Neural cell (in vitro differentiated cells): ENCODE data around the gene INAFM1. TPM values are rescaled to one million over a fixed set of nuclear protein-coding genes. Genes with fewer than 3 reads are reported as not detected.

Experiments
- H2AFZ ChIP-seq: fragments of 200-600, 300-800 bp; sonication (generic), shearing (Covaris generic); 2 replicates; pipeline ENCODE4 v1.6.0; 2014; ENCODE audit warnings: low read depth, mild to moderate bottlenecking, antibody characterized with exemption, low read length, moderate library complexity
- H3F3A ChIP-seq: fragments of 200-600 bp; shearing (Covaris generic); 2 replicates; pipeline ENCODE4 v1.6.1; 2016; ENCODE audit warnings: mild to moderate bottlenecking, moderate library complexity, mixed read lengths, antibody characterized with exemption, low read length; ENCODE audit not compliant: insufficient read depth, poor library complexity, severe bottlenecking
- H3K27ac ChIP-seq: fragments of 200-600, 300-800 bp; sonication (generic), shearing (Covaris generic); 2 replicates; pipeline ENCODE4 v1.5.1; 2014; ENCODE audit warnings: mild to moderate bottlenecking, low read length, moderate library complexity
- H3K27me3 ChIP-seq: fragments of 300-800, 200-600 bp; sonication (generic), shearing (Covaris generic); 2 replicates; pipeline ENCODE4 v1.6.0; 2014; ENCODE audit warnings: mild to moderate bottlenecking, low read depth, low read length, moderate library complexity; ENCODE audit not compliant: insufficient read depth
- H3K36me3 ChIP-seq: fragments of 300-800, 200-600 bp; sonication (generic), shearing (Covaris generic); 2 replicates; pipeline ENCODE4 v1.5.1; 2014; ENCODE audit warnings: mild to moderate bottlenecking, antibody characterized with exemption, low read length, moderate library complexity; ENCODE audit not compliant: insufficient read depth
- H3K4me2 ChIP-seq: fragments of 300-800, 200-600 bp; sonication (generic), shearing (Covaris generic); 2 replicates; pipeline ENCODE4 v1.6.0; 2014; ENCODE audit warnings: mild to moderate bottlenecking, low read length
- H3K4me3 ChIP-seq: fragments of 300-800, 200-600 bp; sonication (generic), shearing (Covaris generic); 2 replicates; pipeline ENCODE4 v1.5.1; 2014; ENCODE audit warnings: mild to moderate bottlenecking, low read length, moderate library complexity
- H3K79me2 ChIP-seq: fragments of 200-600 bp; shearing (Covaris generic); replicated peaks from 2 replicates; pipeline ENCODE4 v1.6.0; 2014; ENCODE audit warnings: mild to moderate bottlenecking, low read length, moderate library complexity; ENCODE audit not compliant: insufficient read depth
- H3K9ac ChIP-seq: fragments of 300-800, 200-600 bp; sonication (generic), shearing (Covaris generic); 2 replicates; pipeline ENCODE4 v1.6.1; 2016; ENCODE audit warnings: mild to moderate bottlenecking, low read length, mixed read lengths
- H3K9me2 ChIP-seq: fragments of 200-600 bp; shearing (Covaris generic); 2 replicates; pipeline ENCODE4 v1.6.1; 2016; ENCODE audit warnings: mild to moderate bottlenecking, low read length, mixed read lengths; ENCODE audit not compliant: insufficient read depth
- H3K9me3 ChIP-seq: fragments of 200-600, 300-800 bp; sonication (generic), shearing (Covaris generic); 2 replicates; pipeline ENCODE4 v1.6.1; 2016; ENCODE audit warnings: mild to moderate bottlenecking, mixed run types, low read length, moderate library complexity, mixed read lengths
- H4K20me1 ChIP-seq: fragments of 200-600 bp; shearing (Covaris generic); 2 replicates; pipeline ENCODE4 v1.6.1; 2016; ENCODE audit warnings: mild to moderate bottlenecking, mixed run types; ENCODE audit not compliant: insufficient read depth
- EP300 ChIP-seq: fragments of 450-650 bp; conservative IDR thresholded peaks from 2 replicates; pipeline ENCODE4 v1.6.1; 2014; ENCODE audit warnings: antibody characterized with exemption, mild to moderate bottlenecking, moderate library complexity; ENCODE audit not compliant: poor library complexity, severe bottlenecking
- EZH2 ChIP-seq: fragments of 200-600, 300-800 bp; shearing (Covaris generic), sonication (generic); IDR thresholded peaks from 2 replicates; pipeline ENCODE4 v1.6.1; 2014; ENCODE audit warnings: antibody characterized with exemption, low read length, borderline replicate concordance, mild to moderate bottlenecking; ENCODE audit not compliant: insufficient read depth, poor library complexity, severe bottlenecking
- MXI1 ChIP-seq: fragments of 450-650 bp; conservative IDR thresholded peaks from 2 replicates; pipeline ENCODE4 v1.6.1; 2014; ENCODE audit warnings: antibody characterized with exemption, mild to moderate bottlenecking; ENCODE audit not compliant: poor library complexity, severe bottlenecking
- POLR2AphosphoS5 ChIP-seq: IDR thresholded peaks from 2 replicates; pipeline ENCODE4 v1.6.1; 2012
- RAD21 ChIP-seq: fragments of 450-650 bp; conservative IDR thresholded peaks from 2 replicates; pipeline ENCODE4 v1.6.1; 2014; ENCODE audit warnings: antibody characterized with exemption, mild to moderate bottlenecking, moderate library complexity
- SMC3 ChIP-seq: fragments of 450-650 bp; conservative IDR thresholded peaks from 2 replicates; pipeline ENCODE4 v1.6.1; 2014; ENCODE audit warnings: antibody characterized with exemption, mild to moderate bottlenecking, moderate library complexity; ENCODE audit not compliant: poor library complexity
- TAF1 ChIP-seq: IDR thresholded peaks from 2 replicates; pipeline ENCODE4 v1.6.1; 2012; ENCODE audit warnings: low read depth
- polyA plus RNA-seq: library from polyadenylated mRNA; depleted of rRNA; stranded (reverse); fragments of >200 nt; gene quantifications from 2 replicates; pipeline ENCODE4 v1.2.3, GENCODE V29; 2014
- TF ChIP-seq, protein P1 (sequence below): IDR thresholded peaks from 2 replicates; pipeline ENCODE4 v1.6.1; 2012; ENCODE audit warnings: borderline replicate concordance
- TF ChIP-seq, protein P2 (sequence below): fragments of 450-650 bp; IDR thresholded peaks from 2 replicates; pipeline ENCODE4 v1.5.1; 2014; ENCODE audit warnings: antibody characterized with exemption, mild to moderate bottlenecking, moderate library complexity; ENCODE audit not compliant: poor library complexity, severe bottlenecking

The INAFM1 gene
- polyA plus RNA-seq, 1 donor from 2014 or later, result 11.5 TPM

DNA sequence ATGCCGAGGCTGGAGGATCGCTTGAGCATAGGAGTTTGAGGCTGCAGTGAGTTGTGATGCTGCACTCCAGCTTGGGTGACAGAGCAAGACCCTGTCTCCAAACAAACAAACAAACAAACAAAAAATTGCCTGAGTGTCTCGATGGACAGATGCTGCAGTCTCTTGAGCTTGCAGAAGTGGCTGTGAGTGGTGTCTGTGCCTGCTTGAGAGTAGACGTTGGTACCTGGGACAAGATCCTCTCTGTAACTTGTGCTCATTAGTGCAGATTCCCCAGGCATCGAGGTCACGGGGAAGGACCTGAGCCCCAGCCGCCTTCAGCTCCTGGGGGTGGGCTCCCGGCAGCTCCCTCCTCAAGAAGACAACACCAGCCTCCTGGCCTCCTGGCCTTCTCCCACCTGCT is 48.7 kb downstream of the INAFM1 start:
- Histone ChIP-seq H3K9me3 (no peaks in the 10 kb centered on the region), H3K9ac (no peak overlapping the region), H3K36me3 (no peaks in the 10 kb centered on the region), H3K27ac (no peak overlapping the region), H3K4me3 (no peak overlapping the region), H4K20me1 (no peaks in the 10 kb centered on the region), H3F3A (no peaks in the 10 kb centered on the region), H3K9me2 (no peaks in the 10 kb centered on the region), H3K79me2 (no peaks in the 10 kb centered on the region), H3K27me3 (no peaks in the 10 kb centered on the region), H2AFZ (no peak overlapping the region), H3K4me2 (no peak overlapping the region)
- no peak for TF ChIP-seq EZH2
- no peak for TF ChIP-seq TAF1
- TF ChIP-seq, protein P1, sequence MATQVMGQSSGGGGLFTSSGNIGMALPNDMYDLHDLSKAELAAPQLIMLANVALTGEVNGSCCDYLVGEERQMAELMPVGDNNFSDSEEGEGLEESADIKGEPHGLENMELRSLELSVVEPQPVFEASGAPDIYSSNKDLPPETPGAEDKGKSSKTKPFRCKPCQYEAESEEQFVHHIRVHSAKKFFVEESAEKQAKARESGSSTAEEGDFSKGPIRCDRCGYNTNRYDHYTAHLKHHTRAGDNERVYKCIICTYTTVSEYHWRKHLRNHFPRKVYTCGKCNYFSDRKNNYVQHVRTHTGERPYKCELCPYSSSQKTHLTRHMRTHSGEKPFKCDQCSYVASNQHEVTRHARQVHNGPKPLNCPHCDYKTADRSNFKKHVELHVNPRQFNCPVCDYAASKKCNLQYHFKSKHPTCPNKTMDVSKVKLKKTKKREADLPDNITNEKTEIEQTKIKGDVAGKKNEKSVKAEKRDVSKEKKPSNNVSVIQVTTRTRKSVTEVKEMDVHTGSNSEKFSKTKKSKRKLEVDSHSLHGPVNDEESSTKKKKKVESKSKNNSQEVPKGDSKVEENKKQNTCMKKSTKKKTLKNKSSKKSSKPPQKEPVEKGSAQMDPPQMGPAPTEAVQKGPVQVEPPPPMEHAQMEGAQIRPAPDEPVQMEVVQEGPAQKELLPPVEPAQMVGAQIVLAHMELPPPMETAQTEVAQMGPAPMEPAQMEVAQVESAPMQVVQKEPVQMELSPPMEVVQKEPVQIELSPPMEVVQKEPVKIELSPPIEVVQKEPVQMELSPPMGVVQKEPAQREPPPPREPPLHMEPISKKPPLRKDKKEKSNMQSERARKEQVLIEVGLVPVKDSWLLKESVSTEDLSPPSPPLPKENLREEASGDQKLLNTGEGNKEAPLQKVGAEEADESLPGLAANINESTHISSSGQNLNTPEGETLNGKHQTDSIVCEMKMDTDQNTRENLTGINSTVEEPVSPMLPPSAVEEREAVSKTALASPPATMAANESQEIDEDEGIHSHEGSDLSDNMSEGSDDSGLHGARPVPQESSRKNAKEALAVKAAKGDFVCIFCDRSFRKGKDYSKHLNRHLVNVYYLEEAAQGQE, result no peak
- TF ChIP-seq MXI1, result no peak
- no peak for TF ChIP-seq POLR2AphosphoS5

DNA sequence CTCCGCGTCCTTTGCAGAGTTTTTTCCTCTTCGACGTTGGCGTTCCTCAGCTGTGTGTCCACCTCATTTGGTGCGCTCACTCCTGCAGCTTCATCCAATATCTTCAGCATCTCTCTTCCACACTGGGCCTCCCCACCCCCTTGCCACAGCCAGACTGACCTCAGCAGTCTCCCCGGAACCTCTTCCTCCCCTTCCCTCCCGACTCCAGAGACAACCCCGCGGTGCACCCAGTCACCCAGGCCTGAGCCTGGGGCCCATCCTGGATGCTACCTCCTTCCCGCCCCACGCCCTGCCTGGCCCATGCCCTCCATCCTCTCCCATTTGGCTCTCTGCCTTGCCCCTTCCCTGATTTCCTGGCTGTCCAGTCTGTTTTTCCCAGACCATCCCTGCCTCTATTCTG is 49.2 kb downstream of the INAFM1 start:
- no peak overlapping the region for H3K4me3 ChIP-seq
- TF ChIP-seq EP300 (no peak), TAF1 (no peak)
- TF ChIP-seq, protein P2, sequence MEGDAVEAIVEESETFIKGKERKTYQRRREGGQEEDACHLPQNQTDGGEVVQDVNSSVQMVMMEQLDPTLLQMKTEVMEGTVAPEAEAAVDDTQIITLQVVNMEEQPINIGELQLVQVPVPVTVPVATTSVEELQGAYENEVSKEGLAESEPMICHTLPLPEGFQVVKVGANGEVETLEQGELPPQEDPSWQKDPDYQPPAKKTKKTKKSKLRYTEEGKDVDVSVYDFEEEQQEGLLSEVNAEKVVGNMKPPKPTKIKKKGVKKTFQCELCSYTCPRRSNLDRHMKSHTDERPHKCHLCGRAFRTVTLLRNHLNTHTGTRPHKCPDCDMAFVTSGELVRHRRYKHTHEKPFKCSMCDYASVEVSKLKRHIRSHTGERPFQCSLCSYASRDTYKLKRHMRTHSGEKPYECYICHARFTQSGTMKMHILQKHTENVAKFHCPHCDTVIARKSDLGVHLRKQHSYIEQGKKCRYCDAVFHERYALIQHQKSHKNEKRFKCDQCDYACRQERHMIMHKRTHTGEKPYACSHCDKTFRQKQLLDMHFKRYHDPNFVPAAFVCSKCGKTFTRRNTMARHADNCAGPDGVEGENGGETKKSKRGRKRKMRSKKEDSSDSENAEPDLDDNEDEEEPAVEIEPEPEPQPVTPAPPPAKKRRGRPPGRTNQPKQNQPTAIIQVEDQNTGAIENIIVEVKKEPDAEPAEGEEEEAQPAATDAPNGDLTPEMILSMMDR, result no peak
- H4K20me1 ChIP-seq, result no peaks in the 10 kb centered on the region
- no peak overlapping the region for H2AFZ ChIP-seq
- no peak overlapping the region for H3K27ac ChIP-seq
- no peaks in the 10 kb centered on the region for H3K27me3 ChIP-seq
- H3K36me3 ChIP-seq, result no peaks in the 10 kb centered on the region
- no peaks in the 10 kb centered on the region for H3K9me3 ChIP-seq
- no peaks in the 10 kb centered on the region for H3F3A ChIP-seq
- H3K79me2 ChIP-seq, result no peaks in the 10 kb centered on the region
- H3K4me2 ChIP-seq, result no peak overlapping the region
- H3K9ac ChIP-seq, result no peak overlapping the region
- no peaks in the 10 kb centered on the region for H3K9me2 ChIP-seq

DNA sequence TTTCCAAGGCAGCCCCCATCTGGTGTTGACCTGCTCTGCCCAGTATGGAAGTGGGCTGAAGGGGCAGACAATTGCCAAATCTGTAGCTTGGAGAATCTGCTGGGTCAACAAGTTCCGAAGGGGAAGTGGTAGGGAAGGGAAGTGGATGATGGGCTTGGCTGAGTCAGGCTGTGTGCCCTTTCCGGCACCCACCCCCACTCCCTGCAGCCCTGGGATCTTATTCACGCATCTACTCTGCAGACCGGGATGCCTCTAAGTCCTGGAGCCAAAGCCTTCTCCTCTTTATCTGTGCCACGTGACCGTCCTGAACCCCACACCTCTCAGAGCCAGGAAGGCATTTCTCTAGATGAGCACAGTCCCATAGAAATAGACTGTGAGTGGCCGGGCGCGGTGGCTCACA is 49.8 kb downstream of the INAFM1 start:
- Histone ChIP-seq H3K79me2 (no peaks in the 10 kb centered on the region), H3K4me3 (no peak overlapping the region), H3K9ac (no peak overlapping the region), H3K27ac (no peak overlapping the region), H3K4me2 (no peak overlapping the region), H3K36me3 (no peaks in the 10 kb centered on the region), H3K9me2 (no peaks in the 10 kb centered on the region), H3F3A (no peaks in the 10 kb centered on the region), H3K9me3 (no peaks in the 10 kb centered on the region), H4K20me1 (no peaks in the 10 kb centered on the region), H2AFZ (no peak overlapping the region), H3K27me3 (no peaks in the 10 kb centered on the region)
- TF ChIP-seq TAF1 (no peak), RAD21 (no peak), POLR2AphosphoS5 (no peak), EP300 (no peak), SMC3 (no peak), EZH2 (no peak), MXI1 (no peak)
- TF ChIP-seq, protein P1, result no peak
- TF ChIP-seq, protein P2, result no peak
